HG03045 (cell line): ENCODE measurements around the gene SIGMAR1.
A peak's percentile ranks its signal among the peaks of the same experiment; 100 is the strongest.
"Not testable (repeated sequence)": the region's sequence is repeated elsewhere in the genome, so short reads cannot be mapped to it uniquely, and the experiment has no call there.

Experiments
- ATAC-seq: cut with Tn5 transposase; IDR thresholded peaks from one replicate; pipeline ENCODE4 v1.9.1; 2021; ENCODE audit warnings: mild to moderate bottlenecking, moderate library complexity; ENCODE audit not compliant: unreplicated experiment

SIGMAR1 gene

GRCh38 chr9:34655394-34655793, 17.8 kb upstream of the SIGMAR1 start:
- no peak for ATAC-seq

- ATAC-seq = no peak
Measured at GRCh38 chr9:34654323-34655051, 16.9 kb upstream of the SIGMAR1 start.

GRCh38 chr9:34653151-34654072, 15.8 kb upstream of the SIGMAR1 start:
- no peak for ATAC-seq

GRCh38 chr9:34652602-34653000, 15.0 kb upstream of the SIGMAR1 start:
- ATAC-seq = no peak

- ATAC-seq = no peak
Measured at GRCh38 chr9:34651876-34652601, 14.5 kb upstream of the SIGMAR1 start, which contains the start of gene IL11RA. TSS of gene IL11RA (plus strand) at chr9:34652185. CDS start at chr9:34655218, 3,033 bp downstream.

- no peak for ATAC-seq
Measured at GRCh38 chr9:34651321-34651720, 13.7 kb upstream of the SIGMAR1 start.

GRCh38 chr9:34650816-34651215, 13.2 kb upstream of the SIGMAR1 start:
- ATAC-seq = no peak

GRCh38 chr9:34648673-34649072, 11.1 kb upstream of the SIGMAR1 start:
- ATAC-seq = no peak

- ATAC-seq = no peak
Measured at GRCh38 chr9:34647651-34648050, 10.1 kb upstream of the SIGMAR1 start.

- peak; percentile 19 for ATAC-seq
Measured at GRCh38 chr9:34647084-34647403, 9.5 kb upstream of the SIGMAR1 start.

GRCh38 chr9:34646211-34647083, 8.9 kb upstream of the SIGMAR1 start, which contains the start of gene GALT:
TSS of gene GALT (plus strand) at chr9:34646675. CDS start at chr9:34646705, 30 bp downstream.
- ATAC-seq = peak; percentile 92

- ATAC-seq = no peak
Measured at GRCh38 chr9:34644766-34645314, 7.3 kb upstream of the SIGMAR1 start.

GRCh38 chr9:34642679-34643078, 5.1 kb upstream of the SIGMAR1 start:
- no peak for ATAC-seq

- not testable (repeated sequence) for ATAC-seq
Measured at GRCh38 chr9:34639322-34639721, 1.7 kb upstream of the SIGMAR1 start.

GRCh38 chr9:34638138-34638445, 505 bp upstream of the SIGMAR1 start:
- ATAC-seq = no peak

GRCh38 chr9:34636791-34637355, 714 bp downstream of the SIGMAR1 start:
- ATAC-seq = peak; percentile 4

- no peak for ATAC-seq
Measured at GRCh38 chr9:34635556-34635955, 2.0 kb downstream of the SIGMAR1 start.

- ATAC-seq = no peak
Measured at GRCh38 chr9:34634551-34635248, 2.9 kb downstream of the SIGMAR1 start.

- peak; percentile 33 for ATAC-seq
Measured at GRCh38 chr9:34633851-34634550, 3.6 kb downstream of the SIGMAR1 start.
